HEK293 (cell line): Measurements from ENCODE around the gene SRR.

Experiments
- IKZF3 ChIP-seq: fragments of 450-650 bp; IDR thresholded peaks from 2 replicates; pipeline ENCODE4 v1.5.0; 2018; ENCODE audit warnings: missing biosample characterization, mild to moderate bottlenecking, missing genetic modification characterization, moderate library complexity
- ZNF600 ChIP-seq: fragments of 450-650 bp; formaldehyde crosslinking; IDR thresholded peaks from 2 replicates; pipeline ENCODE4 v1.5.1; 2016; ENCODE audit warnings: missing biosample characterization, missing genetic modification characterization
- TF ChIP-seq, protein P1 (sequence below): fragments of 450-650 bp; formaldehyde crosslinking; IDR thresholded peaks from 2 replicates; pipeline ENCODE4 v1.5.1; 2016; ENCODE audit warnings: missing biosample characterization, missing genetic modification characterization

- TF ChIP-seq, protein P1, sequence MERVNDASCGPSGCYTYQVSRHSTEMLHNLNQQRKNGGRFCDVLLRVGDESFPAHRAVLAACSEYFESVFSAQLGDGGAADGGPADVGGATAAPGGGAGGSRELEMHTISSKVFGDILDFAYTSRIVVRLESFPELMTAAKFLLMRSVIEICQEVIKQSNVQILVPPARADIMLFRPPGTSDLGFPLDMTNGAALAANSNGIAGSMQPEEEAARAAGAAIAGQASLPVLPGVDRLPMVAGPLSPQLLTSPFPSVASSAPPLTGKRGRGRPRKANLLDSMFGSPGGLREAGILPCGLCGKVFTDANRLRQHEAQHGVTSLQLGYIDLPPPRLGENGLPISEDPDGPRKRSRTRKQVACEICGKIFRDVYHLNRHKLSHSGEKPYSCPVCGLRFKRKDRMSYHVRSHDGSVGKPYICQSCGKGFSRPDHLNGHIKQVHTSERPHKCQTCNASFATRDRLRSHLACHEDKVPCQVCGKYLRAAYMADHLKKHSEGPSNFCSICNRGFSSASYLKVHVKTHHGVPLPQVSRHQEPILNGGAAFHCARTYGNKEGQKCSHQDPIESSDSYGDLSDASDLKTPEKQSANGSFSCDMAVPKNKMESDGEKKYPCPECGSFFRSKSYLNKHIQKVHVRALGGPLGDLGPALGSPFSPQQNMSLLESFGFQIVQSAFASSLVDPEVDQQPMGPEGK (tag by site-specific recombination), result no peak
- no peak for TF ChIP-seq ZNF600
- TF ChIP-seq IKZF3 (tag by site-specific recombination), result no peak
These were observed 59.6 kb downstream of the SRR start for GRCh38 chr17:2363318-2363717.
